Stimulated activated CD4-positive, alpha-beta T cell treated with anti-CD3 and anti-CD28 coated beads, Interleukin-12 subunit alpha, Interleukin-12 subunit beta, amount 100 ng/mL, for 48 hours (primary cell): ENCODE results near the gene SCARF1.

ENCODE experiments used
- DNase-seq, 3 donors: peaks; one replicate each; pipeline ENCODE4 v3.0.0-alpha.2; 2020; ENCODE audit warnings: low read depth in 2 of 3, low spot score in 1 of 3

SCARF1 gene

GRCh38 chr17:1604831-1605528 lies 40.6 kb downstream of the SCARF1 start:
- no peak for DNase-seq

GRCh38 chr17:1601571-1601970 lies 44.0 kb downstream of the SCARF1 start:
- no peak for DNase-seq

GRCh38 chr17:1598399-1599095 lies 47.0 kb downstream of the SCARF1 start:
- DNase-seq, result no peak

GRCh38 chr17:1597861-1598342 lies 47.6 kb downstream of the SCARF1 start:
- DNase-seq, result no peak

- no peak for DNase-seq
Observed at GRCh38 chr17:1593630-1593931, 52.0 kb downstream of the SCARF1 start.

- no peak for DNase-seq
Observed at GRCh38 chr17:1592751-1593629, 52.5 kb downstream of the SCARF1 start.

- no peak for DNase-seq
Observed at GRCh38 chr17:1591474-1592090, 54.0 kb downstream of the SCARF1 start.

DNA sequence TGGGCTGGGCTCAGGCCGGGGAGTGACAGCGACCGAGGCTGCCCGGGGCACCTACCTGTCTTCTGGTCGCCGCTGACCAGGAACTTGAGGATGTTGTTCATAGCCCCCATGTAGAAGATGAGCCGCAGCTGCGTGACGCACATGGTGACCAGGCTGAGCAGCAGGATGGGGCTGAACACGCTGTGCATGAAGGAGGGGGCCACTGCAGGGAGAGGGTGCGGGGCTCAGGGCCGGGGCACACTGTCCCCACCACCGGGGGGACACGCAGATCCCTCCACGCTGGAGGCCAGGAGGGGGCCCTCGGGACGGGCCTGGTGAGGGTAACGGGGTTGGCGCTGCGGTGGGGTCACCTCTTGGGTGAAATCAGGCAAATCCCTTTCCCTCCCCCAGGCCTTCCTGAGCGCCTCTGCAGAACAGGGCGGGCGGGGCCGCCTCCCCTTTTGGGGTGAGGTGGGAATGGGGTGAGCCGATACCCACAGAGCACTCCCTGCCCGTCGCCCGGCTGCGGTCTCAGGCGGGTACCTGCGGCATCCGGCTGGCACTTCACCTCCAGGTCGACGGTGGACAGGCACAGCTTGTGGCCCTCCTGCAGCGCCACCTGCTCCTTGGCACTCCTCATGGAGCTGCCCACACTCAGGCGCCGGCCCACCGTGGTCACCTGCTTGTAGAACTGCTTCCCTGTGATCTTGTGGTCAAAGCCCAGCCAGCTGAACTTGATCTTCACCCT lies 54.6 kb downstream of the SCARF1 start:
- no peak for DNase-seq

DNA sequence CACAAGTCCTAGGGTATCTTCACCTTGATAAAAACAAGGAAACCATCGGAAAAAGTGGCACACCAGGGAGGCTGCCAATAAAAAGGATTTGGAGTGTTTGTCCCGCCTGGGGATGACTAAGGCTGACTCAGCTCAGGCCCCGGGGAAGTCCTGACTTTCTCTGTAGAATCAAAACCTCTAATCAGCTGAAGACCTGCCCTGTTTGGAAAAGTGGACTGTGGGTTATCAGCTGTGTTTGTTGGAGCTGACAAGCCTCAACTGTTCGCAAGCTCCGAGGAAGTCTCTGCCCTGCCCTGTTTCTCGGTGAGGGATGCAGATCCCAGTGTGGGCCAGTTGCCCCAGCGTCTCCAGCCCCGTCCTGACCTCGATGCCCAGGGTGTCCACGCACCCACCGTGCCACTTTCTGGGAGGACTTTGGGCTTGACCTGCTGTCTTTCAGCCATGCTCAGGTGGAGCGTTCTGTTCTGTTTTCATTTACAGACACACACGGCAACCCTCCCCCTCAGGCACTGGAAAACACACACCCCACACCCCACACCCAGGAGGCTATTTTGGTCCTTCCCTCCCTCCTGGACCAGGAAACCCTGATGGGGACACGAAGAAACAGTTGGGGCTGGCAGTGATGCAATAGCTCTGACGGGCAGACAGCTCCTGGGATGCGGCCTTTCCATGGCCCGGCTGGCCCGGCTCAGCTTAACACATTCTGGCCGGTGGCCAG lies 55.3 kb downstream of the SCARF1 start:
- DNase-seq, result no peak

- no peak for DNase-seq
Observed at GRCh38 chr17:1588821-1589585, 56.5 kb downstream of the SCARF1 start.

DNA sequence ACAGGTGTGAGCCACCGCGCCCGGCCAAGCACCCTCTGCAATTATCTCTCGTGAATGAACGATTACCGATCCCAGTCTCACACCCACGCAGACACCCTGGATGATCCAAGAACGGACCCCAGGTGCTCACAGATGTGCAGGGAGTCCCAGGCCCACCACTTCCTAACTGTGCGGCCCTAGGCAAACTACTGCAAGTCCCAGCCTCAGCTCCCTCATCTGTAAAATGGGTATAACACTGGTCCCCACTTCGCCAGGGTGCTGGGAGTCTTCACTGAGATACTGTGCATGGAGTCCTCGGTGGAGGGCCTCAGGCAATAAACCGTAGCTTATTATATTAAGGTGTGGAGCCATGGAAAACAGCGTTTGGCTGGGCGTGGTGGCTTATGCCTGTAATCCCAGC lies 61.4 kb downstream of the SCARF1 start:
- DNase-seq, result no peak
